Endodermal cell (in vitro differentiated cells): ENCODE data around the gene IGFBP6. TPM values are rescaled to one million over a fixed set of nuclear protein-coding genes. Genes with fewer than 3 reads are reported as not detected.
A peak's percentile ranks its signal among the peaks of the same experiment; 100 is the strongest.

Source experiments
- DNase-seq: peaks from one replicate; pipeline ENCODE4 v3.0.0-alpha.2; 2017
- H3K27ac ChIP-seq: 2 replicates; pipeline ENCODE4 v1.5.1; 2013; ENCODE audit warnings: mild to moderate bottlenecking, low read depth, low read length, moderate library complexity
- H3K27me3 ChIP-seq: 2 replicates; pipeline ENCODE4 v1.6.1; 2013; ENCODE audit warnings: mild to moderate bottlenecking, low read length, moderate library complexity; ENCODE audit not compliant: insufficient read depth, control insufficient read depth, poor library complexity, severe bottlenecking
- H3K36me3 ChIP-seq: 2 replicates; pipeline ENCODE4 v1.7.0; 2013; ENCODE audit warnings: mild to moderate bottlenecking, low read length, moderate library complexity; ENCODE audit not compliant: control insufficient read depth, insufficient read depth
- H3K4me1 ChIP-seq: one replicate; pipeline ENCODE4 v1.7.0; 2013; ENCODE audit warnings: low read length; ENCODE audit not compliant: control insufficient read depth, insufficient read depth
- H3K4me3 ChIP-seq: 2 replicates; pipeline ENCODE4 v1.5.1; 2013; ENCODE audit warnings: mild to moderate bottlenecking, low read length, moderate library complexity
- H3K9ac ChIP-seq: 2 replicates; pipeline ENCODE4 v1.6.1; 2013; ENCODE audit warnings: mild to moderate bottlenecking, low read length, moderate library complexity; ENCODE audit not compliant: poor library complexity, severe bottlenecking; ENCODE audit errors: extremely low read depth
- H3K9me3 ChIP-seq: 2 replicates; pipeline ENCODE4 v1.6.1; 2013; ENCODE audit warnings: mild to moderate bottlenecking, low read length, moderate library complexity; ENCODE audit not compliant: control insufficient read depth
- H3K27ac Mint-ChIP-seq: 2 replicates; pipeline ENCODE4 v1.8.0; 2020; ENCODE audit warnings: mixed read lengths
- H3K27me3 Mint-ChIP-seq: 2 replicates; pipeline ENCODE4 v1.8.0; 2021; ENCODE audit warnings: mild to moderate bottlenecking, mixed read lengths; ENCODE audit not compliant: insufficient read depth
- H3K36me3 Mint-ChIP-seq: 2 replicates; pipeline ENCODE4 v1.8.0; 2020; ENCODE audit warnings: low read depth, mixed read lengths
- H3K4me1 Mint-ChIP-seq: 2 replicates; pipeline ENCODE4 v1.8.0; 2020; ENCODE audit warnings: mixed read lengths
- H3K4me3 Mint-ChIP-seq: 2 replicates; pipeline ENCODE4 v1.8.0; 2020; ENCODE audit warnings: mild to moderate bottlenecking, moderate library complexity, mixed read lengths
- H3K9me3 Mint-ChIP-seq: 2 replicates; pipeline ENCODE4 v1.8.0; 2020; ENCODE audit warnings: mild to moderate bottlenecking, mixed read lengths
- CTCF ChIP-seq: fragments of 200-600 bp; sonication (generic); conservative IDR thresholded peaks from 2 replicates; pipeline ENCODE4 v1.5.0; 2021; ENCODE audit warnings: antibody characterized with exemption, mild to moderate bottlenecking
- WGBS, 2 experiments: methylation state at CpG; one replicate each; pipeline versions ENCODE4 v1.1.5 to v1.1.7; 2013; ENCODE audit warnings: missing lambda C conversion rate in 2 of 2, mixed read lengths in 1 of 2; ENCODE audit not compliant: insufficient coverage in 1 of 2, insufficient read length in 1 of 2; 5-methylcytosine and 5-hydroxymethylcytosine counted together
- total RNA-seq, 2 donors: library from RNA; stranded (reverse); fragmentation: NEBNext Ultra II Directional in 1 of 2; extraction: Animal tissue kit (Norgen Biotek cat#: 25700) in 1 of 2; gene quantifications; 2 replicates in 1 of 2; 3 replicates in 1 of 2; pipeline ENCODE4 v1.2.1, GENCODE V29; 2021

IGFBP6 gene
- total RNA-seq, 2 donors from 2014 or later, result 21.7 to 48.4 TPM

- Mint-ChIP-seq H3K4me3 (no peak overlapping the region), H3K36me3 (peaks cover 36% of the 10 kb centered on the region), H3K4me1 (peaks cover 38% of the 10 kb centered on the region), H3K27ac (no peak overlapping the region), H3K9me3 (no peaks in the 10 kb centered on the region), H3K27me3 (peaks cover 3% of the 10 kb centered on the region)
- TF ChIP-seq CTCF, result no peak
- H3K27ac ChIP-seq, result no peak overlapping the region
- peaks cover 10% of the 10 kb centered on the region for H3K4me1 ChIP-seq
- H3K4me3 ChIP-seq, result no peak overlapping the region
- no peaks in the 10 kb centered on the region for H3K27me3 ChIP-seq
- no peaks in the 10 kb centered on the region for H3K9me3 ChIP-seq
- no peak overlapping the region for H3K9ac ChIP-seq
- peak; percentile 53 for DNase-seq
- 77 to 84% methylated on average over 4 to 12 of the region's 12 CpGs for WGBS, 2 experiments
- peaks cover 29% of the 10 kb centered on the region for H3K36me3 ChIP-seq
Measured at GRCh38 chr12:53069621-53070410, 27.7 kb upstream of the IGFBP6 start.

GRCh38 chr12:53070877-53071492 is 26.5 kb upstream of the IGFBP6 start:
- Histone ChIP-seq H3K9ac (no peak overlapping the region), H3K9me3 (no peaks in the 10 kb centered on the region), H3K4me1 (peaks cover 10% of the 10 kb centered on the region), H3K36me3 (peaks cover 30% of the 10 kb centered on the region), H3K4me3 (no peak overlapping the region), H3K27me3 (no peaks in the 10 kb centered on the region), H3K27ac (no peak overlapping the region)
- Mint-ChIP-seq H3K9me3 (no peaks in the 10 kb centered on the region), H3K4me1 (peaks cover 37% of the 10 kb centered on the region), H3K27ac (peak overlapping the region; percentile 39), H3K36me3 (peaks cover 39% of the 10 kb centered on the region), H3K4me3 (no peak overlapping the region), H3K27me3 (peaks cover 3% of the 10 kb centered on the region)
- no peak for TF ChIP-seq CTCF
- WGBS, 2 experiments, result 87% methylated on average over 5 of the region's 7 CpGs; no CpG with 5 or more reads in 1 of the 2 experiments
- DNase-seq, result peak; percentile 77

- peaks cover 1% of the 10 kb centered on the region for H3K27me3 Mint-ChIP-seq
Measured at GRCh38 chr12:53071591-53072551, 25.6 kb upstream of the IGFBP6 start.

More at GRCh38 chr12:53071591-53072551, 25.6 kb upstream of the IGFBP6 start:
- peak; percentile 86 for DNase-seq
- 66 to 69% methylated on average over 7 to 11 of the region's 11 CpGs for WGBS, 2 experiments
- Histone ChIP-seq H3K27ac (peak overlapping the region; percentile 24), H3K4me3 (no peak overlapping the region), H3K4me1 (peaks cover 10% of the 10 kb centered on the region), H3K9me3 (no peaks in the 10 kb centered on the region), H3K36me3 (peaks cover 39% of the 10 kb centered on the region), H3K27me3 (no peaks in the 10 kb centered on the region), H3K9ac (no peak overlapping the region)
- peaks cover 36% of the 10 kb centered on the region for H3K4me1 Mint-ChIP-seq
- H3K27ac Mint-ChIP-seq, result peak overlapping the region; percentile 59
- peaks cover 40% of the 10 kb centered on the region for H3K36me3 Mint-ChIP-seq
- no peaks in the 10 kb centered on the region for H3K9me3 Mint-ChIP-seq
- TF ChIP-seq CTCF, result peak; percentile 60
- peak overlapping the region; percentile 5 for H3K4me3 Mint-ChIP-seq
